Activated CD4-positive, alpha-beta T cell treated with anti-CD3 and anti-CD28 coated beads, Interleukin-2, Interleukin-6, amounts not matched to agents 100 ng/mL and 50 ng/mL, durations not matched to agents 16 hours and 8 hours (primary cell): ENCODE measurements around the gene CORO2B.

ENCODE experiments used
- DNase-seq: peaks from one replicate; pipeline ENCODE4 v3.0.0-alpha.2; 2020

The CORO2B gene

GRCh38 chr15:68574629-68575028, 4.2 kb upstream of the CORO2B start:
- DNase-seq = no peak

GRCh38 chr15:68576235-68576892, 2.4 kb upstream of the CORO2B start:
- no peak for DNase-seq

- no peak for DNase-seq
Observed at GRCh38 chr15:68578175-68578979, 416 bp upstream of the CORO2B start.

GRCh38 chr15:68580026-68580882, 1.5 kb downstream of the CORO2B start:
- no peak for DNase-seq

- DNase-seq = no peak
Observed at GRCh38 chr15:68580883-68581155, 2.0 kb downstream of the CORO2B start.

- DNase-seq = no peak
Observed at GRCh38 chr15:68581725-68582124, 2.9 kb downstream of the CORO2B start.

GRCh38 chr15:68582236-68582635, 3.4 kb downstream of the CORO2B start:
- no peak for DNase-seq

- DNase-seq = no peak
Observed at GRCh38 chr15:68582864-68583263, 4.1 kb downstream of the CORO2B start.

- no peak for DNase-seq
Observed at GRCh38 chr15:68583321-68583720, 4.5 kb downstream of the CORO2B start.

- no peak for DNase-seq
Observed at GRCh38 chr15:68583936-68584755, 5.4 kb downstream of the CORO2B start.

GRCh38 chr15:68584756-68585573, 6.2 kb downstream of the CORO2B start:
- no peak for DNase-seq

- DNase-seq = no peak
Observed at GRCh38 chr15:68585574-68586273, 6.9 kb downstream of the CORO2B start.

- no peak for DNase-seq
Observed at GRCh38 chr15:68586274-68586961, 7.6 kb downstream of the CORO2B start.

- no peak for DNase-seq
Observed at GRCh38 chr15:68587769-68588385, 9.1 kb downstream of the CORO2B start.

GRCh38 chr15:68589053-68589452, 10.3 kb downstream of the CORO2B start:
- no peak for DNase-seq

- no peak for DNase-seq
Observed at GRCh38 chr15:68589783-68590710, 11.3 kb downstream of the CORO2B start.

GRCh38 chr15:68590721-68591389, 12.1 kb downstream of the CORO2B start:
- DNase-seq = no peak

- no peak for DNase-seq
Observed at GRCh38 chr15:68592054-68592453, 13.3 kb downstream of the CORO2B start.
